Neural progenitor cell (in vitro differentiated cells): ENCODE results near the gene SDK1.

Experiments
- EZH2 ChIP-seq: fragments of 200-600 bp; sonication (generic); IDR thresholded peaks from 2 replicates; pipeline ENCODE4 v1.6.1; 2017; ENCODE audit warnings: antibody characterized with exemption, mild to moderate bottlenecking, moderate library complexity
- TF ChIP-seq, protein P1 (sequence below): fragments of 200-600 bp; sonication (generic); IDR thresholded peaks from 2 replicates; pipeline ENCODE4 v1.5.1; 2017; ENCODE audit warnings: antibody characterized with exemption, mild to moderate bottlenecking

DNA sequence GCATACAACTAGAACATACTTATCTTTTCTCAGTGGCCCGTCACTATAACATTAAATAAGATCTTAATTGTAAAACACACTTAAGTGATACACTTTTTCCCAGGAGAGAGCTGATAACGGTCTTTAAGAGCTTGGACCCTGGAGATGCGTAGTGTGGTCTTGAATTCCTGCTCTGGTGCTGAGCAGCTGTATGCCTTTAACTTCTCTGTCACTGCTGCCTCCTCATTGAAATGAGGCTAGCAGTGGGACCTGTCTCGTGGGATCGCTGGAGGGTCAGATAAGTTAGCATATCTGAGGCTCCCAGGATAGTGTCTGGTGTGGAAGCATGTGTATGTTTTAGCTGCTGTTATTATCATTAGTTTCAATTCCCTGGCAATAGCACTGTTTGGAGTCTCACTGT is 194.9 kb downstream of the SDK1 start:
- TF ChIP-seq, protein P1, sequence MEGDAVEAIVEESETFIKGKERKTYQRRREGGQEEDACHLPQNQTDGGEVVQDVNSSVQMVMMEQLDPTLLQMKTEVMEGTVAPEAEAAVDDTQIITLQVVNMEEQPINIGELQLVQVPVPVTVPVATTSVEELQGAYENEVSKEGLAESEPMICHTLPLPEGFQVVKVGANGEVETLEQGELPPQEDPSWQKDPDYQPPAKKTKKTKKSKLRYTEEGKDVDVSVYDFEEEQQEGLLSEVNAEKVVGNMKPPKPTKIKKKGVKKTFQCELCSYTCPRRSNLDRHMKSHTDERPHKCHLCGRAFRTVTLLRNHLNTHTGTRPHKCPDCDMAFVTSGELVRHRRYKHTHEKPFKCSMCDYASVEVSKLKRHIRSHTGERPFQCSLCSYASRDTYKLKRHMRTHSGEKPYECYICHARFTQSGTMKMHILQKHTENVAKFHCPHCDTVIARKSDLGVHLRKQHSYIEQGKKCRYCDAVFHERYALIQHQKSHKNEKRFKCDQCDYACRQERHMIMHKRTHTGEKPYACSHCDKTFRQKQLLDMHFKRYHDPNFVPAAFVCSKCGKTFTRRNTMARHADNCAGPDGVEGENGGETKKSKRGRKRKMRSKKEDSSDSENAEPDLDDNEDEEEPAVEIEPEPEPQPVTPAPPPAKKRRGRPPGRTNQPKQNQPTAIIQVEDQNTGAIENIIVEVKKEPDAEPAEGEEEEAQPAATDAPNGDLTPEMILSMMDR, result no peak
- TF ChIP-seq EZH2, result no peak
